Activated naive CD8-positive, alpha-beta T cell treated with anti-CD3 and anti-CD28 coated beads, Interleukin-2, amount 50 U/mL, for 24 hours (primary cell): ENCODE measurements around the gene HMOX1.

Source experiments
- ATAC-seq: fragments of 150-1000 bp; cut with Tn5 transposase; one replicate; pipeline ENCODE4 v1.10.0; 2021
- DNase-seq: peaks from one replicate; pipeline ENCODE4 v3.0.0; 2021
- H3K27ac Mint-ChIP-seq: one replicate; pipeline ENCODE4 v1.8.0; 2021; ENCODE audit warnings: mild to moderate bottlenecking, mixed read lengths
- H3K27me3 Mint-ChIP-seq: one replicate; pipeline ENCODE4 v1.8.0; 2021; ENCODE audit warnings: mixed read lengths
- H3K36me3 Mint-ChIP-seq: one replicate; pipeline ENCODE4 v1.8.0; 2021; ENCODE audit warnings: low read depth, mixed read lengths
- H3K4me1 Mint-ChIP-seq: one replicate; pipeline ENCODE4 v1.8.0; 2021; ENCODE audit warnings: mixed read lengths
- H3K4me3 Mint-ChIP-seq: one replicate; pipeline ENCODE4 v1.8.0; 2021; ENCODE audit warnings: mild to moderate bottlenecking, moderate library complexity, mixed read lengths
- H3K9me3 Mint-ChIP-seq: one replicate; pipeline ENCODE4 v1.8.0; 2021; ENCODE audit warnings: mixed read lengths

Gene HMOX1

GRCh38 chr22:35419756-35420155 is 38.9 kb downstream of the HMOX1 start:
- no peak for DNase-seq
- Mint-ChIP-seq H3K36me3 (peaks cover 57% of the 10 kb centered on the region), H3K4me3 (no peak overlapping the region), H3K4me1 (no peaks in the 10 kb centered on the region), H3K27ac (no peak overlapping the region), H3K27me3 (no peaks in the 10 kb centered on the region), H3K9me3 (no peaks in the 10 kb centered on the region)
- ATAC-seq: no peak

DNA sequence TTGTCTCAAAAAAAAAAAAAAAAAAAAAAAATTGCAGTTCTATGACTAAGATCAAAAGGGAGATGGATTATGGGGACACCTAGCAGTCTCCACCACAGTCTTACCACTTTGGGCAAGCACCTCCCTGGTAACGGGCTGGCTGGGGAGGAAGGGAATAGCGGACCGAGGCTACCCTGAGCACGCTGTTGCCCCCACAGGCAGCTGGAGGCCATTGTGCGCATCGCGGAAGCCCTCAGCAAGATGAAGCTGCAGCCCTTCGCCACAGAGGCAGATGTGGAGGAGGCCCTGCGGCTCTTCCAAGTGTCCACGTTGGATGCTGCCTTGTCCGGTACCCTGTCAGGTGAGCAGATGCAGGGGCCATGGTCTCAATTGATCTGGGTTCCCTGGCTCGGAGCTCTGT is 40.2 kb downstream of the HMOX1 start:
- DNase-seq (no peak), ATAC-seq (no peak)
- no peaks in the 10 kb centered on the region for H3K27me3 Mint-ChIP-seq
- H3K27ac Mint-ChIP-seq: no peak overlapping the region
- no peaks in the 10 kb centered on the region for H3K9me3 Mint-ChIP-seq
- H3K36me3 Mint-ChIP-seq: peaks cover 52% of the 10 kb centered on the region
- no peaks in the 10 kb centered on the region for H3K4me1 Mint-ChIP-seq
- no peak overlapping the region for H3K4me3 Mint-ChIP-seq

- ATAC-seq (no peak), DNase-seq (no peak)
- H3K4me1 Mint-ChIP-seq: no peaks in the 10 kb centered on the region
- H3K27ac Mint-ChIP-seq: no peak overlapping the region
- no peaks in the 10 kb centered on the region for H3K9me3 Mint-ChIP-seq
- H3K36me3 Mint-ChIP-seq: peaks cover 49% of the 10 kb centered on the region
- no peaks in the 10 kb centered on the region for H3K27me3 Mint-ChIP-seq
- no peak overlapping the region for H3K4me3 Mint-ChIP-seq
Observed at GRCh38 chr22:35422145-35422544, 41.2 kb downstream of the HMOX1 start.

- peaks cover 44% of the 10 kb centered on the region for H3K36me3 Mint-ChIP-seq
- no peaks in the 10 kb centered on the region for H3K27me3 Mint-ChIP-seq
- no peak overlapping the region for H3K27ac Mint-ChIP-seq
Observed at GRCh38 chr22:35422936-35423335, 42.0 kb downstream of the HMOX1 start.

DNA sequence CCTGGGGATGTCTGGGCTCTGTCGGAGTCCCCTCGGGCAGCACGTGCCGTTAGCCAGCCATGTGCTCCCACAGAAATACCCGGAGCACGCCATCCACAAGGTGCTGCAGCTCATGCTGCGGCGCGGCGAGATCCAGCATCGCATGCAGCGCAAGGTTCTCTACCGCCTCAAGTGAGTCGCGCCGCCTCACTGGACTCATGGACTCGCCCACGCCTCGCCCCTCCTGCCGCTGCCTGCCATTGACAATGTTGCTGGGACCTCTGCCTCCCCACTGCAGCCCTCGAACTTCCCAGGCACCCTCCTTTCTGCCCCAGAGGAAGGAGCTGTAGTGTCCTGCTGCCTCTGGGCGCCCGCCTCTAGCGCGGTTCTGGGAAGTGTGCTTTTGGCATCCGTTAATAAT is 43.2 kb downstream of the HMOX1 start:
- Mint-ChIP-seq H3K27me3 (no peaks in the 10 kb centered on the region), H3K9me3 (no peaks in the 10 kb centered on the region), H3K4me3 (no peak overlapping the region), H3K36me3 (peaks cover 43% of the 10 kb centered on the region), H3K4me1 (no peaks in the 10 kb centered on the region), H3K27ac (no peak overlapping the region)
- no peak for DNase-seq
- ATAC-seq: no peak

More at GRCh38 chr22:35422936-35423335, 42.0 kb downstream of the HMOX1 start:
- H3K4me3 Mint-ChIP-seq: no peak overlapping the region
- no peak for ATAC-seq
- H3K9me3 Mint-ChIP-seq: no peaks in the 10 kb centered on the region
- DNase-seq: no peak
- no peaks in the 10 kb centered on the region for H3K4me1 Mint-ChIP-seq

DNA sequence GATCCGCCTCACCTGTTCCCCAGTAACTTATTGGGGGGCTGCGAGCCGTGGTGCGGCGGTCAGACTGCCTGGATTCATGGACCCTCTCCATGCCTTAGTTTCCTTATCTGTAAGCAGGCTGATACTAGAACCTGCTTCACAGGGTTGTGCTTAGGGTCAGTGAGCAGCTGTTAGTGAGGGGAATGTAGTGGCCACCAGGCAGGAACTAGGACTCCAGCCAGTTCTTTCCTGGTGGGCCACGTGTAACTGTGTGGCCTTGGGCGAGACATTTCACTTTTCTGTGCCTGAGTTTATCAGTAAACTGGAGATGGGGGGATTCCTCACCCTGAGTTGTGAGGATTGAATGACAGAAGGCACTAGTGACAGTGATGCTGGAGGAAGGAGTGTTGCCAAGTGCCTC is 43.9 kb downstream of the HMOX1 start:
- H3K36me3 Mint-ChIP-seq: peaks cover 47% of the 10 kb centered on the region
- H3K4me3 Mint-ChIP-seq: no peak overlapping the region
- no peaks in the 10 kb centered on the region for H3K9me3 Mint-ChIP-seq
- H3K4me1 Mint-ChIP-seq: no peaks in the 10 kb centered on the region
- ATAC-seq: no peak
- no peak overlapping the region for H3K27ac Mint-ChIP-seq
- DNase-seq: no peak
- no peaks in the 10 kb centered on the region for H3K27me3 Mint-ChIP-seq

GRCh38 chr22:35425546-35425945 is 44.6 kb downstream of the HMOX1 start:
- Mint-ChIP-seq H3K4me3 (no peak overlapping the region), H3K4me1 (no peaks in the 10 kb centered on the region), H3K9me3 (no peaks in the 10 kb centered on the region), H3K36me3 (peaks cover 46% of the 10 kb centered on the region), H3K27me3 (no peaks in the 10 kb centered on the region), H3K27ac (no peak overlapping the region)
- no peak for DNase-seq
- no peak for ATAC-seq

GRCh38 chr22:35425971-35426800 is 45.3 kb downstream of the HMOX1 start:
- Mint-ChIP-seq H3K4me3 (no peak overlapping the region), H3K27me3 (no peaks in the 10 kb centered on the region), H3K4me1 (no peaks in the 10 kb centered on the region), H3K9me3 (no peaks in the 10 kb centered on the region), H3K36me3 (peaks cover 46% of the 10 kb centered on the region), H3K27ac (no peak overlapping the region)
- ATAC-seq (no peak), DNase-seq (no peak)

- Mint-ChIP-seq H3K4me3 (no peak overlapping the region), H3K27ac (no peak overlapping the region)
Observed at GRCh38 chr22:35426801-35427140, 45.9 kb downstream of the HMOX1 start.

GRCh38 chr22:35430897-35431322 is 50.0 kb downstream of the HMOX1 start:
- peak; percentile 76 for DNase-seq
- no peaks in the 10 kb centered on the region for H3K9me3 Mint-ChIP-seq
- peak; percentile 50 for ATAC-seq
- H3K36me3 Mint-ChIP-seq: peaks cover 50% of the 10 kb centered on the region
- H3K4me3 Mint-ChIP-seq: no peak overlapping the region
- no peak overlapping the region for H3K27ac Mint-ChIP-seq
- H3K4me1 Mint-ChIP-seq: no peaks in the 10 kb centered on the region
- no peaks in the 10 kb centered on the region for H3K27me3 Mint-ChIP-seq

More at GRCh38 chr22:35426801-35427140, 45.9 kb downstream of the HMOX1 start:
- Mint-ChIP-seq H3K27me3 (no peaks in the 10 kb centered on the region), H3K36me3 (peaks cover 47% of the 10 kb centered on the region), H3K4me1 (no peaks in the 10 kb centered on the region), H3K9me3 (no peaks in the 10 kb centered on the region)
- ATAC-seq: no peak
- no peak for DNase-seq

GRCh38 chr22:35431483-35432227 is 50.8 kb downstream of the HMOX1 start:
- Mint-ChIP-seq H3K4me3 (no peak overlapping the region), H3K9me3 (no peaks in the 10 kb centered on the region), H3K27ac (no peak overlapping the region), H3K36me3 (peaks cover 49% of the 10 kb centered on the region), H3K4me1 (no peaks in the 10 kb centered on the region), H3K27me3 (no peaks in the 10 kb centered on the region)
- no peak for ATAC-seq
- DNase-seq: no peak

GRCh38 chr22:35432228-35432905 is 51.5 kb downstream of the HMOX1 start:
- Mint-ChIP-seq H3K27ac (no peak overlapping the region), H3K27me3 (no peaks in the 10 kb centered on the region), H3K9me3 (no peaks in the 10 kb centered on the region), H3K36me3 (peaks cover 49% of the 10 kb centered on the region), H3K4me1 (no peaks in the 10 kb centered on the region), H3K4me3 (no peak overlapping the region)
- ATAC-seq (no peak), DNase-seq (no peak)

DNA sequence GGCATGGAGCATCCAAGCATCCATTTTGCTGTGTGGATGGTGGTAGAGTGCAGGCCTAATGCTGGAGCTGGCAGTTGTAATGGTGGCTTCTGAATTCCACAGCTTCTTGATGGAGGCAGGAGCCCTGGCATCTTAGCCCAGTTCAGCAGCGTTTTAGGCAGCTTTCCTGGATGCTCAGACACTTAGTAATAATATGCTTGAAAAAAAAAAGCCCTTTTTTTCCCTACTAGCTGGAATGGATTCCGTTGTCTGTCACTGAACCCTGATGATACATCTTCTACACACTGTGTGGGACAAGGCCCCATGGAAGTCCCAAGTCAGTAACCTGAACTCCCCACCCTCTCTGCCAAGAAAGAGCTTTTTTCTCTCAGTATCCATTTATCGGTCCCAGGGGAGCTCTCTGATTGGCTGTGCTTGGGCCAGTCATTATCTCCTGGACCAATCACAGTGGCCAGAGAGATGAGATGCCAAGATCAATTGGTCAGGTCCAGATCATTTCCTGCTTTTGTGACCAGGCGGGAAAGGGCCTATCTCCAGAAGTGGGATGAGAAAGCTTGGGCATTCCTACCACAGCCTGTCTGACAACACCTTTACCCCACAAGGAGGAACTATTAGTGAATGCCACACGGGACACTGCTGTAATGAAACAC is 53.3 kb downstream of the HMOX1 start:
- DNase-seq (no peak), ATAC-seq (no peak)
- Mint-ChIP-seq H3K4me1 (no peaks in the 10 kb centered on the region), H3K27ac (no peak overlapping the region), H3K36me3 (peaks cover 64% of the 10 kb centered on the region), H3K27me3 (no peaks in the 10 kb centered on the region), H3K4me3 (no peak overlapping the region), H3K9me3 (no peaks in the 10 kb centered on the region)

GRCh38 chr22:35435201-35435740 is 54.4 kb downstream of the HMOX1 start:
- Mint-ChIP-seq H3K27me3 (no peaks in the 10 kb centered on the region), H3K4me1 (no peaks in the 10 kb centered on the region), H3K36me3 (peaks cover 63% of the 10 kb centered on the region), H3K27ac (no peak overlapping the region), H3K9me3 (no peaks in the 10 kb centered on the region), H3K4me3 (no peak overlapping the region)
- DNase-seq (no peak), ATAC-seq (no peak)
